Adrenal gland (tissue), 12 donors: ENCODE results near the gene ATF5. TPM values are rescaled to one million over a fixed set of nuclear protein-coding genes. Genes with fewer than 3 reads are reported as not detected.

Experiments used
- DNase-seq, 7 donors: peaks; one replicate each; pipeline ENCODE4 v3.0.0-alpha.2; 2019 to 2020
- H3K27ac ChIP-seq, 5 donors: fragments of 200-600 bp; sonication (generic) in 4 of 5; 1 replicate in 3 of 5; 2 replicates in 2 of 5; pipeline versions ENCODE4 v1.5.1 to v1.8.0; 2016 to 2020; ENCODE audit warnings: mild to moderate bottlenecking in 1 of 5
- H3K27me3 ChIP-seq: fragments of 200-600 bp; 2 replicates; pipeline ENCODE4 v1.8.0; 2021
- H3K36me3 ChIP-seq, 2 donors: fragments of 200-600 bp; replicated peaks in 1 of 2; 1 replicate in 1 of 2; 2 replicates in 1 of 2; pipeline versions ENCODE4 v1.5.1 to v1.8.0; 2018 to 2022
- H3K4me1 ChIP-seq, 2 donors: fragments of 200-600 bp; replicated peaks in 1 of 2; 1 replicate in 1 of 2; 2 replicates in 1 of 2; pipeline versions ENCODE4 v1.5.1 to v1.8.0; 2018 to 2021
- H3K4me3 ChIP-seq, 4 donors: fragments of 200-600 bp; sonication (generic) in 3 of 4; one replicate each; pipeline ENCODE4 v1.5.1; 2016 to 2018
- H3K9me3 ChIP-seq, 3 donors: fragments of 200-600 bp; sonication (generic) in 1 of 3; replicated peaks in 1 of 3; 1 replicate in 2 of 3; 2 replicates in 1 of 3; pipeline versions ENCODE4 v1.5.1 to v1.8.0; 2016 to 2021
- CTCF ChIP-seq, 6 experiments: fragments of 450-650 bp in 4 of 6; fragments of 200-600 bp in 2 of 6; sonication (generic) in 1 of 6; IDR thresholded peaks; 1 replicate in 5 of 6; 2 replicates in 1 of 6; pipeline versions ENCODE4 v1.5.1 to v1.8.0; 2016 to 2021; ENCODE audit warnings: antibody characterized with exemption in 6 of 6, mild to moderate bottlenecking in 2 of 6, moderate library complexity in 1 of 6
- POLR2A ChIP-seq, 2 donors: fragments of 450-650 bp; IDR thresholded peaks; one replicate each; pipeline ENCODE4 v1.6.1; 2017; ENCODE audit warnings: antibody characterized with exemption in 2 of 2, mild to moderate bottlenecking in 2 of 2, moderate library complexity in 1 of 2
- WGBS, 4 donors: extraction: QIAGEN DNeasy Blood & Tissue Kit in 2 of 4; methylation state at CpG; one replicate each; pipeline versions ENCODE4 v1.1.5 to v1.1.7; 2013 to 2017; 5-methylcytosine and 5-hydroxymethylcytosine counted together
- intact Hi-C, 2 donors: fragments of 100-400 bp; cut with DNase I; formaldehyde crosslinking; loops; one replicate each; pipeline versions ENCODE4 v1.14.1 to v1.15.0; 2022 to 2023
- polyA plus RNA-seq, 3 donors: library from polyadenylated mRNA; stranded (reverse); fragments of 200-250 nt in 2 of 3; fragments of 350-450 nt in 1 of 3; fragmentation: Illumina TruSeq in 1 of 3; extraction: RNeasy Lipid Tissue Mini Kit (QIAGEN cat#74804) in 1 of 3; gene quantifications; one replicate each; pipeline ENCODE4 v1.2.3, GENCODE V29; 2013 to 2014
- total RNA-seq, 9 donors: library from RNA; depleted of rRNA in 4 of 9; stranded (reverse); fragments of >200 nt in 4 of 9; fragments of 120-200 nt in 1 of 9; fragmentation: NEBNext Ultra II Directional in 1 of 9; extraction: Animal tissue kit (Norgen Biotek cat#: 25700) in 1 of 9; gene quantifications; one replicate each; pipeline versions ENCODE4 v1.1.0 to v1.2.4, GENCODE V29; 2013 to 2023
- donor health status: healthy with polysubstance abuse.
- donor health status: Bipolar disorder and iron deficiency.
- donor health status: DM: yes; HTN: yes; CAD: no.
- donor health status: DM: no; HTN: no; CAD: no.
- donor health status: DM: no; HTN: no; CAD: no.
- donor health status: DM: yes; HTN: yes; CAD: no.

The ATF5 gene
- total and polyA plus RNA-seq, 12 donors, result 14.3 to 114 (median 62.2) TPM

DNA sequence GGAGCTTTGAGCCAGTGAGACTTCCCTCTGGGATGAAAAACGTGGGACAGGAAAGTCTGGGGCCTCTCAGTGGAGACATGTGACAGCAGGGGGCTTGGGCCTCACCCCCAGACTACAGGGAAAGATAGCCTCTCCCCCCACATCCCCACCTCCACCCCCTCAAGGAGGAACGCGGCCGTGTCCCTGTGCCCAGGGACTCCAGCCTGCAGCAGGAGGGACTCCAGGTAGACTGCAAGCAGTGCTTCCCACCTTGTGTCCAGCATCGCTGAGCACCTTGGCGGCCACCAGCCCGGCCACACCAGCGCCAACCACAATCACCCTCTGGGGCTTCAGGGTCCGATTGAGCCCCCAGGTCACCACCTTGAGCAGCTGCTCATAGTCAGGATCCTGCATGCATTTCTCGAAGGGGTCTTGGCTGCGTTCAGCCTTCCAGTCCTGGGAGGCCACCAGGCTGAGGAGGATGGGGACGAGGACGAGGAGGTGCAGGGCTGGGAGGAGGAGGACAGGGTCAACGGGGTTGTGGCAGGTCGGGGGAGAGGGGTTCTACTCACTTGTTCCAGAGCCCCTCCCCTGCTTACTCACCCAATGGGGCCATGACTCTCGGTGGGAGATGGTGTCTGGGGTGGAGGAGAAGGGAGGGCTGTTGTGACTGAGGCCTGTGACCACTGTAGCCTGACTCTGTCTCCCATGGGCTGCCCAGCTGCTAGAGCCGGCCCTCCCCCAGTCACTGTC, 33.3 kb upstream of the ATF5 start:
- intact Hi-C loops, result no loop called here
- H3K4me1 ChIP-seq, result peaks cover 4 to 12% of the 10 kb centered on the region in 2 donors
- H3K9me3 ChIP-seq, result no peaks in the 10 kb centered on the region
- DNase-seq, result peak in 1 of 7 donors; percentile 20
- H3K4me3 ChIP-seq, result no peak overlapping the region
- no peaks in the 10 kb centered on the region for H3K27me3 ChIP-seq
- TF ChIP-seq CTCF (IDR thresholded peaks at IDR 0.05) (no peak), POLR2A (IDR thresholded peaks at IDR 0.05) (no peak)
- H3K36me3 ChIP-seq, result no peaks in the 10 kb centered on the region
- WGBS, 4 donors, result 74 to 83% (median 77%) methylated on average over 9 to 17 of the region's 17 CpGs
- no peak overlapping the region for H3K27ac ChIP-seq

DNA sequence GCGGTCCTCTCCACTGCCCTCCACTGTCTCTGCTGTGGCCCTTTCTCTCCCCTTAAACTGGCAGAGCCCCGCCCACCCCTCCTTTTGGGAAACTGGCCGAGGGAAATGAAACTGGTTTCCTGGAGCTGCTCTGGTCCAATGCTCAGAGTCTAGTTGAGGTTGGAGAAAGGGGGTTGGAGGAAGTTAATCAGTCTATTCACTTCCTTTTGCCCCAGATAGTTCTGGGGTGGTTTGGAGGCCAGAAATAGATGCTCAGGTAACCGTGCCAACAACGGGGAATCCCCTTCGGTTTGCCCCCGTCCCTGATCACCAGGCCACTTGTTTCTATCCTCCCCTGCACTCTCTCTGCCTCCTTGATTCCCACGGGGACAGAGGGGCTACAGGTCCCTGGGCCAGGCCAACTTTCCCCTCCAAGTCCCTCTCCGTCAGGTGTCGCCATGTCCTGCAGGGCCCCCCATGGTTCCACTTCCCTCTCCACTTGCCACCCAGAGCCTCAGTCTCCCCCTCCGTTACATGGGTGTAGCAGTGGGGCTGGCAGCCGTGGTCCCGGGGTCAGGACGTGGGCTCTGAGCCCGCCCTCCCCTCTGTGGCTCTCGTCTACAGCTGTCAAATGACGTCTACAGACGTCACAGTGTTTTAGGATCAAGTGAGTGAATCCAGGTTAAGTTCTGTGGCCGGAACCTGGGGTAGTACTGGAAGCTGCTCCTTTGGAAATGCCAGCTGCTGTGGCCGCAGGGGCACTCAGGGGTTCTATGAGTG, 32.0 kb upstream of the ATF5 start, which contains the start of gene IL4I1:
IL4I1 (minus strand) TSS at position 25 of the 759 bp plus-strand sequence. CDS start 727 bp downstream, outside the sequence.
- Histone ChIP-seq H3K4me1 (peaks cover 4 to 12% of the 10 kb centered on the region in 2 donors), H3K9me3 (no peaks in the 10 kb centered on the region), H3K27me3 (no peaks in the 10 kb centered on the region), H3K36me3 (no peaks in the 10 kb centered on the region), H3K27ac (peak within 1 kb of the TSS in 3 of 5 donors; percentile 34 to 79 (median 37)), H3K4me3 (no peak within 1 kb of the TSS)
- intact Hi-C loops, result no loop called here
- peak in 2 of 7 donors; percentile 39 to 44 for DNase-seq
- 48 to 61% (median 50%) methylated on average over 16 to 20 of the region's 20 CpGs for WGBS, 4 donors
- TF ChIP-seq CTCF (IDR thresholded peaks at IDR 0.05), result no peak
- TF ChIP-seq POLR2A (IDR thresholded peaks at IDR 0.05), result no peak

- Histone ChIP-seq H3K36me3 (peaks cover 0 to 22% of the 10 kb centered on the region in 2 donors), H3K9me3 (no peaks in the 10 kb centered on the region), H3K4me3 (no peak overlapping the region), H3K27ac (no peak overlapping the region), H3K4me1 (no peaks in the 10 kb centered on the region), H3K27me3 (no peaks in the 10 kb centered on the region)
- intact Hi-C loops, result no loop called here
- 55 to 69% (median 65%) methylated on average over 6 of the region's 6 CpGs for WGBS, 4 donors
- no peak for DNase-seq
- TF ChIP-seq CTCF (IDR thresholded peaks at IDR 0.05), result no peak
- no peak for TF ChIP-seq POLR2A (IDR thresholded peaks at IDR 0.05)
These were observed 24.9 kb upstream of the ATF5 start for GRCh38 chr19:49904136-49904535.

DNA sequence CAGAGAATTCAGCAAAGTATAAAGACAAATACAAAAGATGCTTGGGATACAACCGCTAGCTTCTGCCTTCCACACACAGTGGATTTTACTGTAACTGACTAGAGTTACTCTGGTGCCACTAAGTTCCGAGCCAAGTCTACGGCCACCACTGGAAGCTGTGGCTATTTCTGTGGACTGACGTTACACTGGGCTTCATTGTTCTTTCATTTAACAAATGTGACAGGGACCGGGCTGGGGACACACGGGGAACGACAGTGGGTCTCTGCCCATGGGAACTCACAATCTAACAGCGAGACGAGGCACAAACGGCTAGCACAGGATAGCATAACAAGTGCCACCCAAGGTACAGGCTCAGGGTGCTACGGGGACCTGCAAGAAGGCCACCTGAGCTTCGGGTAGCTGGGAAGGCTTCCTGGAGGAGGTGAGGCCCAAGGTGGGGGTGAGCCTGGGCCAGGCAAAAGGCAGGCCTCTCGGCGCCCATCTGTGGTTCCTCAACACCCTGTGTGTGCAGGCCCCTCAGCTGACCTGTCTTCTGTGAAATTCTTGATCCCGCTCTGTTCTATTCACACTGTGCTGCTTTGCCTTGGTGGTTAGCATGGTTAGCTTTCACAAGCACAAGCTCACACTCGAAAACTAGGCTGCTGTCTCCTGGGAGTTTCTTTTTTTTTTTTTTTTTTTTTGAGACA, 22.0 kb upstream of the ATF5 start:
- Histone ChIP-seq H3K4me1 (peaks cover 0 to 10% of the 10 kb centered on the region in 2 donors), H3K9me3 (no peaks in the 10 kb centered on the region), H3K36me3 (peaks cover 0 to 28% of the 10 kb centered on the region in 2 donors), H3K27me3 (no peaks in the 10 kb centered on the region), H3K27ac (no peak overlapping the region), H3K4me3 (no peak overlapping the region)
- WGBS, 4 donors, result 92 to 95% (median 93%) methylated on average over 12 to 16 of the region's 16 CpGs
- intact Hi-C loops, result no loop called here
- DNase-seq, result no peak
- TF ChIP-seq CTCF (IDR thresholded peaks at IDR 0.05) (no peak), POLR2A (IDR thresholded peaks at IDR 0.05) (no peak)
